Measurements from ENCODE around the gene NOP58.
"Not testable (repeated sequence)": the region's sequence is repeated elsewhere in the genome, so short reads cannot be mapped to it uniquely, and the experiment has no call there.

The NOP58 gene, protein sequence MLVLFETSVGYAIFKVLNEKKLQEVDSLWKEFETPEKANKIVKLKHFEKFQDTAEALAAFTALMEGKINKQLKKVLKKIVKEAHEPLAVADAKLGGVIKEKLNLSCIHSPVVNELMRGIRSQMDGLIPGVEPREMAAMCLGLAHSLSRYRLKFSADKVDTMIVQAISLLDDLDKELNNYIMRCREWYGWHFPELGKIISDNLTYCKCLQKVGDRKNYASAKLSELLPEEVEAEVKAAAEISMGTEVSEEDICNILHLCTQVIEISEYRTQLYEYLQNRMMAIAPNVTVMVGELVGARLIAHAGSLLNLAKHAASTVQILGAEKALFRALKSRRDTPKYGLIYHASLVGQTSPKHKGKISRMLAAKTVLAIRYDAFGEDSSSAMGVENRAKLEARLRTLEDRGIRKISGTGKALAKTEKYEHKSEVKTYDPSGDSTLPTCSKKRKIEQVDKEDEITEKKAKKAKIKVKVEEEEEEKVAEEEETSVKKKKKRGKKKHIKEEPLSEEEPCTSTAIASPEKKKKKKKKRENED

DNA sequence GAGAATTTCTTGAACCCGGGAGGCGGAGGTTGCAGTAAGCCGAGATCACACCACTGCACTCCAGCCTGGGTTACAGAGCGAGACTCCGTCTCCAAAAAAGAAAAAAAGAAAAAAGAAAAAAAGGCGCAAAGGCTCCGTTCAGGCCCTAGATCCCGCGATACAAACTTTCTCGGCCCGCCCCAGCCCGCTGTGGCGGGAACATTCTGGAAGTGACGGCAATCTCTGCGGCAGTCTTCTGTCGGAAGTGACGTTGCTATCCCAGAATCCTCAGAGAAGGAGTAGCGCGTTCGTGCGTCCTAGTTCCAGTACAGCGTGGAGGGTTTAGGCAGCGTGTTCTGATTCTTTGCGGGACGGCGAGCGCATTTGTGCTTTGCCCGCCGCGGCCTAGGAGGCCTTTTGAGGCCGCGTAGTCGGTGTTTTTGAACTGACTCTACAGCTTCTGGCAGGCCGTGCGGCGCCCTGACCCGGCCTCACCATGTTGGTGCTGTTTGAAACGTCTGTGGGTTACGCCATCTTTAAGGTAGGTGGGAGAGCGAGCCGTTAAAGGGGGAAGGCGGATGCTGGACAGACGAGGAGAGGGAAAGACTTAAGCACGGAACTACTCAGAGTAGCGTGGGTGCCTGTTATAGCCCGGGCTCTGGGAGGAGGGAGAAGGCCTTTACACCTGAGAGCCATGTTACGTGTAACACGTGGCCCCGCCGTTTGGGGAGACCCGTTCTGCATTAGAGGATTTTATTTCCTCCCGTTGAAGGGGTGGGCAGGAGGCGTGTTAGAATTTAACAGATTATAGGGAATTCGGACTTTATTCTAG lies at the start of gene NOP58:
TSS of gene NOP58 (plus strand) at position 297 of the 811 bp plus-strand sequence. CDS start at position 476, 179 bp downstream.
- peak; percentile 71 to 93 for DNase-seq (ENCODE audit: low read depth in 1 of 2, low spot score in 1 of 2)
- TF ChIP-seq JUND (IDR thresholded peaks at IDR 0.05; ENCODE audit: low read depth), result no peak
- in situ Hi-C loops (cut with HindIII; ENCODE audit: low pct_unique_long_range_greater_than_20kb, low sequenced_read_pairs), result no loop called here

DNA sequence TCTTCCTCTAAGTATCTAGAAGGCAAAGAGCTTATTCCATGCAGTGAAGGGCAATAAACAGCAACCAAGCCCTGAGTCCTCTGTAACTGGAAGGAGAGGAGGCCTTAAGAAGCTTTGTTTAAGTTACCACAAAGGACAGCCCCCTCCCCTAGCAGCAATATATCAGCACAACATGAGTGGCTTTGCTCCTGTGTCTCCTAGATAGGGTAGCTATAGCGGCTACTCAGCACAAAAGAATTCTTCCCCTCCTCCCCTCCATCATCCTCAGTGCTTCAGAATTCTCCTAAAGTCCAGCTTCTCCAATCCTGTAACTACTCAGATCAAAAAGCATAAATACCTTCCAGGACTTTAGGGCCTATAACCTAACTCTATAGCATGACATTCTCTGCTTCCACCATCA lies 43.7 kb upstream of the NOP58 start:
- no peak for TF ChIP-seq JUND (IDR thresholded peaks at IDR 0.05; ENCODE audit: low read depth)
- in situ Hi-C loops (cut with HindIII; ENCODE audit: low pct_unique_long_range_greater_than_20kb, low sequenced_read_pairs), result no loop called here

DNA sequence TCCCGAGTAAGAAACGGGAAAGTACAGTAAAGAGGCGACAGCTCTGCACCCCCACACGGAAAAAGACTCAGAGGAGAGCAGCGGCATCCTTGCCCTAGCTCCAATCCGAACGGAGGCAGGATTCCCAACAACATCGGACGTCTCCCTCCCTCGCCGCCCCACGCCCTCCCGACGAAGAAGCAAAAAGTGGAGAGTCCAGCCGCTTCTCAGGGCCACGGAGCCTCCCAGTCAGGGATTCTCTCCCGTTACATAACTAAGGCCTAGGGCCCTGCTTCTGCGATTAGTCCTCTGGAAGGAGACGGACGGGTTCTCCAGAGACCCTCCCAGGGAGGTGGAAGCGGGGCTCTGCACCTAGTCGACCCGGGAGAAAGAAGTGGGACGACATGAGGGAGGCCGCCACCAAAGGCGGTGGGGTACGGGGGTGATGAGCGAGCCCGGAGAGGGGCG lies 27.8 kb upstream of the NOP58 start:
- DNase-seq (ENCODE audit: low read depth in 1 of 2, low spot score in 1 of 2), result peak; percentile 29 to 39
- in situ Hi-C loops (cut with HindIII; ENCODE audit: low pct_unique_long_range_greater_than_20kb, low sequenced_read_pairs), result no loop called here
- TF ChIP-seq JUND (IDR thresholded peaks at IDR 0.05; ENCODE audit: low read depth), result no peak

More for the DNA sequence above, 43.7 kb upstream of the NOP58 start:
- no peak for DNase-seq (ENCODE audit: low read depth in 1 of 2, low spot score in 1 of 2)

DNA sequence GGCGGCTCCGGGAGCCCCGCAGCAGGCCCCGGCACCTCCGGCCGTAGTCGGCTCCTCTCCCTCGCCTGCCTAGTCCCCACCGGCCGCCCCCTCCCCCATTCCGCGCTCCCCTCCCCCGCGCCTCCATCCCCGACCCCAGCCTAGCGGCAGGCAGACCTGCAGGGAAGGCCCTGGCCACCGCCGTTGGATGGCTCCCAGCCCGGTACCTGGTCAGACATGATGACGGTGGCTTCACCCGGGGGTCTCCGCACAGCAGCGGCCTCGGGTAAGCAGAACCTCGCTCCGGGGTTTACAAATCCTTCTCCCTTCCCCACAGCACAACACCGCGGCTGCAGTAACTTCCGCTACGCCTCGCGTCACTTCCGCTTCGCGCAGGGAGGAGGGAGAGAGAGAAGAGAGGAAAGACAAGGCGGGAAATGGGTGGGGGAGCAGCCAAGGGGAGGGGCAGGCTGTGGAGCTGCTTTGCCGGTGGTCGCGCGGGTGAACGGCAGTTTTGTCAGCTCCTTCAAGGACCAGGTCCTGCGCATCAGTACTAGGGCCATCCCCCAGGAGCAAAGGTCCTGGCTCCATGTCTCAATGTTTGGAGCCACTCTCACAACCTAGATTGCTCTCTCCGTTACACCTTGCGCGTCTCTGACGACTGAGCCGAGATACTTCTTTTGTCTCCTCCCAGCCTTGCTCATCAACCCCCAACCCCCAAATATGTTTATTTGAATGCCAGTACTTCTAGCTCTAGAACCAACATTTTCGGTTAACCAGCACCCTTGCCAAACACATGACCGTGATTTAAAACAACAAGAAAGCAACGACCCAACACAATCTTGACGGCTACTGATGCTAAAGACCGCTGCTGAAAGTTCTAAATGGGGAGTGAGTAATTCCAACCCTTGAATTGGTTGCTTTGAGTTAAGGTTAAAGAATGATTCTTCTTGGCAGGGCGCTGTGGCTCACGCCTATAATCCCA lies 27.0 kb upstream of the NOP58 start, which contains the start of gene SUMO1:
TSS of gene SUMO1 (minus strand) at position 364 of the 964 bp plus-strand sequence. CDS start at position 218, 146 bp downstream.
- in situ Hi-C loops (cut with HindIII; ENCODE audit: low pct_unique_long_range_greater_than_20kb, low sequenced_read_pairs), result no loop called here
- DNase-seq (ENCODE audit: low read depth in 1 of 2, low spot score in 1 of 2), result peak; percentile 78 to 88
- no peak for TF ChIP-seq JUND (IDR thresholded peaks at IDR 0.05; ENCODE audit: low read depth)

DNA sequence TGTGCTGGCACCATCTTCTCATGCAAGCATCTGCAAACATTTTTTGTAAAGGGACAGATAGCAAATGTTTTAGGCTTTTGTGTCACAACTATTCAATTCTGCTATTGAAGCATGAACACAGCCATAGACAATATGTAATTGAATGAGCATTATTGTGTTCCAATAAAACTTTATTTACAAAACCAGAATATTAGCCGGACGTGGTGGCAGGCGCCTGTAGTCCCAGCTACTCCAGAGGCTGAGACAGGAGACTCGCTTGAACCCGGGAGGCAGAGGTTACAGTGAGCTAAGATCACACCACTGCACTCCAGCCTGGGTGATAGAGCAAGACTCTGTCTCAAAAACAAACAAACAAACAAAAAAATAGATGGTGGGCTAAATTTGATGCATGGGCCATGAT lies 17.9 kb upstream of the NOP58 start:
- DNase-seq (ENCODE audit: low read depth in 1 of 2, low spot score in 1 of 2); in situ Hi-C loops (cut with HindIII; ENCODE audit: low pct_unique_long_range_greater_than_20kb, low sequenced_read_pairs): not testable (repeated sequence)

DNA sequence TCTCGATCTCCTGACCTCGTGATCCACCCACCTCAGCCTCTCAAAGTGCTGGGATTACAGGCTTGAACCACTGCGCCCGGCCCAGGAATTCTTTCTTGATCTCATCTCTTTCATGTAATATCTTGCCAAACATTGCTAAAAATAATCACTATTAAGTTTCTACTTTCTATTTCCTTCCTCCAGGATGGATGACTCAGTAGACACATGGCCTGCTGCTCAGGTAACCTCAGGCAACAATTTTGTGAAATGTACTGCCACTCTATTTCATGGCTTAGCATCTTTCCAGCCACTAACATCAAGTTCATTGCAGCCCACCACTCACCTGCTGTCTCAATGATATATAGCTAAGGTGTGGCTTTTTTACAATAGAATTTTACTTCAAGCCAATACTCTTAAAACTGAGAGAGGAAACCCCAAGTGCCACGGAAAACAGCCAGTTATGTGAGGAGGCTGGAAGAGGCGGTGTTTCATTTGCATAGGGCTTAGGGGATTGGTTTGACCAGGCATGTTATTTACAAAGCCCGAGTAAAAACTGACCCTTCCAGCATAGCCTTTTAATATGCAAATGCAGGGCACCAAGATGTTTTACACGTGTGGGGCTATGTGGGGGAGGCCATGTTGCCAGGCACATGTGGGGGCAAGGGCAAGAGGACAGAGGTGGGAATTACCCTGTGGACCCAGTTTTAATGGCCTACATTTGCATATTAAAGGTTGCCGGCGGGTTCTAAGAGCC lies 15.9 kb upstream of the NOP58 start:
- TF ChIP-seq JUND (IDR thresholded peaks at IDR 0.05; ENCODE audit: low read depth), result no peak
- peak in 1 of 2 experiments; percentile 70 for DNase-seq (ENCODE audit: low read depth in 1 of 2, low spot score in 1 of 2)
- in situ Hi-C loops (cut with HindIII; ENCODE audit: low pct_unique_long_range_greater_than_20kb, low sequenced_read_pairs), result no loop called here

DNA sequence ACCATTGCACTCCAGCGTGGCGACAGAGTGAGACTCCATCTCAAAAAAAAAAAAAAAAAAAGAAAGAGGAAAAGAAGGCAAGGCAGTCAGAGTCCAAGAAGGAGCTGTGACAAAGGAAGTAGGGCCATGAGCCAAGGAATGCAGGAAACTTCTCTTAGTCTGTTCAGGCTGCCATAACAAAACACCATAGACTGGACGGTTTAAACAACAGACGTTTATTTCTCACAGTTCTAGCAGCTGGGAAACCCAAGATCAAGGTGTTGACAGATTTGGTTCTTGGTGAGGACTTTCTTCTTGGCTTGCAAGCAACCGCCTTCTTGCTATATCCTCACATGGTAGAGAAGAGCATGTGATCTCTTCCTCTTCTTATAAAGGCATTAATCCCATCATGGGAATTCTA lies 14.1 kb upstream of the NOP58 start:
- no peak for DNase-seq (ENCODE audit: low read depth in 1 of 2, low spot score in 1 of 2)
- in situ Hi-C loops (cut with HindIII; ENCODE audit: low pct_unique_long_range_greater_than_20kb, low sequenced_read_pairs), result no loop called here
- TF ChIP-seq JUND (IDR thresholded peaks at IDR 0.05; ENCODE audit: low read depth), result no peak

DNA sequence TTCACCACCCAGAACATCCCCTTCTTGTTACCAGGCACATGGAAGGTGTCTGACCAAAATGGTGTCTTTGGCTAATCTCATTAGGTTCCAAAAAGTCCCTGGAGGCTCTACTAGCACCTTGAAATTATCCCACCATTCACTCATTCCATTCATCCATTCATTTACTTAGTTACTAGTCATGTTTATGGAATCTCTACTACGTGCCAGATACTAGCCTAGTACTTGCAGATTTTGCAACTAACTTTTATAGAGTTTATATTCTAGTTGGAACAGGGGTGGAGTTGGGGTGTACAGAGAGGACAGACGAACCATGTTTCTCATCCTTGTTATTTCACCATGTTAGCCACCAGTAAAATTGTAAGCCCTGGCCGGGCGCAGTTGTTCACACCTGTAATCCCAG lies 4.0 kb upstream of the NOP58 start:
- no peak for DNase-seq (ENCODE audit: low read depth in 1 of 2, low spot score in 1 of 2)
- TF ChIP-seq JUND (IDR thresholded peaks at IDR 0.05; ENCODE audit: low read depth), result no peak
- in situ Hi-C loops (cut with HindIII; ENCODE audit: low pct_unique_long_range_greater_than_20kb, low sequenced_read_pairs), result no loop called here

DNA sequence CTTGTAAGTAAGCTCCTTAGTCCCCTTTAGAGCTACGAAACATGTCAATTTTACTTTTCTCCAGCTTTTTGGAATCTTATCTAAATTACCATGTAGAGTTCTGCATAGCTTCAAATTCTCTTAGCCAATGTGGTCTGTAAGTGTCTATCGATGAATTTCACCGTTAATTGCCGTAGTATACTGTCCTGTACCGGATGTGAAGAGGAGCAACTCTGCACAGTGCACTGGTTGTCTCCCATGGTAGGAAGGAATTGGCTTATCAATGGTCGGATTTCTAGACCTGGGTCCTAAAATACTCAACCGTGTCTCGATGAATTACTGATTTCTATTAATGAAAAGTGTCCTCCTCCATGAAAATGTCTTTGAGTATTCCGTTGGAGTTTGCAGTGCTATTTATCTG lies 1.9 kb downstream of the NOP58 start:
- TF ChIP-seq JUND (IDR thresholded peaks at IDR 0.05; ENCODE audit: low read depth), result no peak
- in situ Hi-C loops (cut with HindIII; ENCODE audit: low pct_unique_long_range_greater_than_20kb, low sequenced_read_pairs), result no loop called here

DNA sequence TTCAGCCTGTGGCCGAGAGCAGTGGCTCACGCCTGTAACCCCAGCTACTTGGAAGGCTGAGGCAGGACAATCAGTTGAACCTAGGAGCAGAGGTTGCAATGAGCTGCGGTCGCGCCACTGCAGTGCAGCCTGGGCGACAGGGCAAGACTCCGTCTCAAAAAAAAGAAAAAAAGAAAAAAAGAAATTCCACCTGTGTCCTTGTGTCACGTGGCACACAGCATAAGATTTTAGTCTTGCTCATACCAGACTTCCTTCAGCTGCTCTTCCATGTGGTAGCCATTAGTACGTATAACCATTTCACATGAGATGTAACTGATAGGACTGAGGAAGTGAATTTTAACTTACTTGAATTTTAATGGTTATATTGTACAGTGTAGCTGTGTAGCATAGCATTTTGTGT lies 4.0 kb downstream of the NOP58 start:
- no peak for DNase-seq (ENCODE audit: low read depth in 1 of 2, low spot score in 1 of 2)
- in situ Hi-C loops (cut with HindIII; ENCODE audit: low pct_unique_long_range_greater_than_20kb, low sequenced_read_pairs), result no loop called here
- TF ChIP-seq JUND (IDR thresholded peaks at IDR 0.05; ENCODE audit: low read depth), result no peak

More for the DNA sequence above, 1.9 kb downstream of the NOP58 start:
- DNase-seq (ENCODE audit: low read depth in 1 of 2, low spot score in 1 of 2), result no peak

DNA sequence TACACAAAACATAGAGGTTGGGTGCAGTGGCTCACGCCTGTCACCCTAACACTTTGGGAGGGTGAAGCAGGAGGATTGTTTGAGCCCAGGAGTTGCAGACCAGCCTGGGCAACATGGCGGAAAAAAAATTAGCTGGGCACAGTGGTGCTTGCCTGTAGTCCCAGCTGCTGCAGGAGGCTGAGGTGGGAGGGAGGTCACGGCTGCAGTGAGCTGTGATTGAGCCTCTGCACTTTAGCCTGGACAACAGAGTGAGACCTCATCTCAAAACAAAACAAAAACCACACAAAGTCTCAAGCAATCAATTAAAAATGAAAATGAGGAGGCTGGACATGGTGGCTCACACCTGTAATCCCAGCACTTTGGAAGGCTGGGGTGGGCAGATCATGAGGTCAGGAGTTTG lies 4.9 kb downstream of the NOP58 start:
- no peak for TF ChIP-seq JUND (IDR thresholded peaks at IDR 0.05; ENCODE audit: low read depth)
- DNase-seq (ENCODE audit: low read depth in 1 of 2, low spot score in 1 of 2), result no peak
- in situ Hi-C loops (cut with HindIII; ENCODE audit: low pct_unique_long_range_greater_than_20kb, low sequenced_read_pairs), result no loop called here

DNA sequence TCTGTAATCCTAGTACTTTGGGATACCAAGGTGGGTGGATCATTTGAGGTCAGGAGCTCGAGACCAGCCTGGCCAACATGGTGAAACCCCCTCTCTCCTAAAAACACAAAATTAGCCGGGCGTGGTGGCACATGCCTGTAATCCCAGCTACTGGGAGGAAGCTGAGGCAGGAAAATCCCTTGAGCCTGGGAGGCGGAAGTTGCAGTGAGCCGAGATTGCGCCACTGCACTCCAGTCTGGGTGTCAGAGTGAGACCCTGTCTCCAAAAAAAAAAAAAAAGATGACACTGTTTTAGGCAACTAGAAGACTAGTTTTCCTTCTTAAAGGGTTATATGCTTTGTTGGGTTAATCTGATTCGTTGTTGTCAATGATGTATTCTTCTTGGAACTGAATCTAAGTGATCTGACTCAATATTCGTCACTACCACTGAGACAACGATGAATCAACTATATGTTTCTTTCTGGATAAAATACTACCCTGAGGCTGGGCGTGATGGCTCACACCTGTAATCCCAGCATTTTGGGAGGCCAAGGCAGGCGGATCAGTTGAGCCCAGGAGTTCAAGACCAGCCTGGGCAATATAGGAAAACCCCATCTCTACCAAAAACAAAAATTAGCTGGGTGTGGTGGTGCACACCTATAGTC lies 10.6 kb downstream of the NOP58 start:
- in situ Hi-C loops (cut with HindIII; ENCODE audit: low pct_unique_long_range_greater_than_20kb, low sequenced_read_pairs); DNase-seq (ENCODE audit: low read depth in 1 of 2, low spot score in 1 of 2): not testable (repeated sequence)

Measured in T47D (cell line).